Smooth muscle cell (in vitro differentiated cells): Measurements from ENCODE around the gene FAM117A. TPM values are rescaled to one million over a fixed set of nuclear protein-coding genes. Genes with fewer than 3 reads are reported as not detected.

ENCODE experiments used
- DNase-seq: peaks from one replicate; lab custom pipeline; 2025; ENCODE audit not compliant: unreplicated experiment; lab: John Stamatoyannopoulos, UW
- H2AFZ ChIP-seq: fragments of 200-600 bp; sonication (generic); 2 replicates; pipeline ENCODE4 v1.6.0; 2016; ENCODE audit warnings: antibody characterized with exemption, low read depth, mild to moderate bottlenecking
- H3F3A ChIP-seq: fragments of 200-600 bp; sonication (generic); 2 replicates; pipeline ENCODE4 v1.6.0; 2017; ENCODE audit warnings: antibody characterized with exemption, low read depth
- H3K27ac ChIP-seq: fragments of 200-600 bp; sonication (generic); 2 replicates; pipeline ENCODE4 v1.5.1; 2016; ENCODE audit warnings: low read depth, mild to moderate bottlenecking
- H3K27me3 ChIP-seq: fragments of 200-600 bp; sonication (generic); 2 replicates; pipeline ENCODE4 v1.6.1; 2016; ENCODE audit warnings: low read depth, mild to moderate bottlenecking
- H3K36me3 ChIP-seq: fragments of 200-600 bp; sonication (generic); 2 replicates; pipeline ENCODE4 v1.5.1; 2016; ENCODE audit warnings: low read depth
- H3K4me1 ChIP-seq: fragments of 200-600 bp; sonication (generic); 2 replicates; pipeline ENCODE4 v1.5.1; 2016; ENCODE audit warnings: low read depth
- H3K4me2 ChIP-seq: fragments of 200-600 bp; sonication (generic); 2 replicates; pipeline ENCODE4 v1.6.0; 2016; ENCODE audit warnings: mild to moderate bottlenecking
- H3K4me3 ChIP-seq: fragments of 200-600 bp; sonication (generic); 2 replicates; pipeline ENCODE4 v1.5.1; 2016; ENCODE audit warnings: mild to moderate bottlenecking
- H3K79me2 ChIP-seq: fragments of 200-600 bp; sonication (generic); 2 replicates; pipeline ENCODE4 v1.6.0; 2016; ENCODE audit warnings: low read depth, mild to moderate bottlenecking
- H3K9ac ChIP-seq: fragments of 200-600 bp; sonication (generic); 2 replicates; pipeline ENCODE4 v1.6.0; 2016; ENCODE audit warnings: low read depth
- H3K9me3 ChIP-seq: fragments of 200-600 bp; sonication (generic); replicated peaks from 2 replicates; pipeline ENCODE4 v1.5.1; 2016; ENCODE audit warnings: low read depth
- H4K20me1 ChIP-seq: fragments of 200-600 bp; sonication (generic); 2 replicates; pipeline ENCODE4 v1.6.0; 2016; ENCODE audit warnings: low read depth
- CTCF ChIP-seq: fragments of 200-600 bp; sonication (generic); IDR thresholded peaks from 2 replicates; pipeline ENCODE4 v1.5.1; 2017; ENCODE audit warnings: borderline replicate concordance, mild to moderate bottlenecking, antibody characterized with exemption; ENCODE audit not compliant: insufficient read depth, poor library complexity, severe bottlenecking
- WGBS: methylation state at CpG from one replicate; pipeline ENCODE4 v1.1.7; 2016; ENCODE audit warnings: low lambda C conversion rate; 5-methylcytosine and 5-hydroxymethylcytosine counted together
- polyA plus RNA-seq: library from polyadenylated mRNA; unstranded; fragments of >200 nt; fragmentation: Nextera tagmentation; extraction: Ambion mirVana; gene quantifications from 2 replicates; pipeline ENCODE4 v1.2.1, GENCODE V29; 2016
- total RNA-seq: library from RNA; depleted of rRNA; stranded (reverse); fragments of >200 nt; gene quantifications from 2 replicates; pipeline ENCODE4 v1.2.3, GENCODE V29; 2014

Gene FAM117A
- total and polyA plus RNA-seq, 2 experiments from 2014 or later, result 4.9 to 6.3 TPM

- Histone ChIP-seq H3K9ac (no peak overlapping the region), H3F3A (no peaks in the 10 kb centered on the region), H3K4me2 (no peak overlapping the region), H3K36me3 (no peaks in the 10 kb centered on the region), H4K20me1 (no peaks in the 10 kb centered on the region), H3K79me2 (no peaks in the 10 kb centered on the region), H3K9me3 (no peaks in the 10 kb centered on the region), H2AFZ (no peak overlapping the region), H3K27ac (no peak overlapping the region), H3K4me3 (no peak overlapping the region), H3K4me1 (no peaks in the 10 kb centered on the region), H3K27me3 (no peaks in the 10 kb centered on the region)
- WGBS, result 95% methylated on average over 4 of the region's 4 CpGs
- TF ChIP-seq CTCF, result no peak
- DNase-seq, result no peak
Observed at GRCh38 chr17:49755663-49756283, 8.2 kb downstream of the FAM117A start.

- Histone ChIP-seq H2AFZ (no peak overlapping the region), H3K9ac (no peak overlapping the region), H3K27me3 (no peaks in the 10 kb centered on the region), H3K79me2 (no peaks in the 10 kb centered on the region), H4K20me1 (no peaks in the 10 kb centered on the region), H3K36me3 (no peaks in the 10 kb centered on the region), H3F3A (no peaks in the 10 kb centered on the region), H3K27ac (no peak overlapping the region), H3K4me2 (no peak overlapping the region), H3K4me3 (no peak overlapping the region), H3K4me1 (no peaks in the 10 kb centered on the region), H3K9me3 (no peaks in the 10 kb centered on the region)
- no peak for TF ChIP-seq CTCF
- DNase-seq, result no peak
- WGBS, result 59% methylated on average over 8 of the region's 8 CpGs
Observed at GRCh38 chr17:49753959-49754391, 10.0 kb downstream of the FAM117A start.

GRCh38 chr17:49752508-49752907 lies 11.4 kb downstream of the FAM117A start:
- H3K9me3 ChIP-seq, result no peaks in the 10 kb centered on the region
- H3K27ac ChIP-seq, result no peak overlapping the region
- H2AFZ ChIP-seq, result no peak overlapping the region
- no peaks in the 10 kb centered on the region for H3K4me1 ChIP-seq
- WGBS, result 91% methylated on average over 3 of the region's 3 CpGs
- no peak overlapping the region for H3K4me2 ChIP-seq
- H3K79me2 ChIP-seq, result no peaks in the 10 kb centered on the region
- no peaks in the 10 kb centered on the region for H3F3A ChIP-seq
- H3K4me3 ChIP-seq, result no peak overlapping the region
- TF ChIP-seq CTCF, result no peak
- no peaks in the 10 kb centered on the region for H3K36me3 ChIP-seq
- no peaks in the 10 kb centered on the region for H3K27me3 ChIP-seq
- DNase-seq, result no peak
- no peaks in the 10 kb centered on the region for H4K20me1 ChIP-seq
- no peak overlapping the region for H3K9ac ChIP-seq

GRCh38 chr17:49749730-49750129 lies 14.2 kb downstream of the FAM117A start:
- Histone ChIP-seq H3K79me2 (no peaks in the 10 kb centered on the region), H3K27me3 (no peaks in the 10 kb centered on the region), H3K4me2 (no peak overlapping the region), H3K27ac (no peak overlapping the region), H3K9ac (no peak overlapping the region), H4K20me1 (no peaks in the 10 kb centered on the region), H2AFZ (no peak overlapping the region), H3F3A (no peaks in the 10 kb centered on the region), H3K36me3 (no peaks in the 10 kb centered on the region), H3K4me1 (no peaks in the 10 kb centered on the region), H3K9me3 (no peaks in the 10 kb centered on the region), H3K4me3 (no peak overlapping the region)
- no peak for TF ChIP-seq CTCF
- DNase-seq, result no peak
- 95% methylated on average over 3 of the region's 3 CpGs for WGBS
